ENCODE results near the gene MYL10. TPM values are rescaled to one million over a fixed set of nuclear protein-coding genes. Genes with fewer than 3 reads are reported as not detected.

The MYL10 gene
- total RNA-seq, 1 donor from 2014 or later, result not detected

DNA sequence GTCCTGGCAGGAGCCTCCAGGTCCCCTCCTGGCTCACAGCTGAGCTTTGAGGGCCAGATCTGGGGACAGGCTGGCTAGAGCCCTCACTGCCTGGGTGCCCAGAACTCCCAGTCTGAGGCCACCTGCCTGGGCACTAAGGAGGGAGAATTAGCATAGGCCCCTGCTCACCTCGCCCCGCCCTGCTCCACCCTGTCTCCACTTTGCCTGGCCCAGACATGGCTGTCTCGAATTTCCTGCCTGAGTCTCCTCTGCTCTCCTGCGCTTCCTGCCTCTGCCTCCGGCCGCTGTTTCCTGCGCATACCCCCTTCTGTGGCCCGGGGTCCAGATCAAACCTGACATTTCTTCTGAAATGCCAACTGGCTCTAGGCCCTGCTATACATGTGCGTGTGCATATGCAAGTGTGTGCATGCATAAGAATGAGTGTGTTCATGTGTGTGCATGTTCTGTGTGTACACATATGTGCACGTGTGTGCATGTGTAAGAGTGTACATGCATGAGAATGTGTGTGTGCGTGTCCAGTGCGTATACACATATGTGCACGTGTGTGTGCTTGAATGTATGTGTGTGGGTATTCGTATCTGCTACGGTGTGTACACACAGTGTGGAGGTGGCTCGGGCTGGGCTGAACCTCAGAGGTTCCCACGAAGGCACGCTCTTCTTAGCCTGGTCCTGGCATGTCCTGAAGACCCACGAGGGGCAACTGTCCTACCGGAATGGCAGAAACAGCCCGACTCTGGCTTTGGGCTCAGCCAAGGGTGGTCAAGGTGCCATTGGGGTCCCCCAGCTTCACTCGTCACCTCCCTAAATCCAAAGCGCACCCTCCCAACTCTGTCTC, 64.9 kb downstream of the MYL10 start:
- DNase-seq, result no peak

Other genes with a start within 250 kb of the MYL10 start
- 39.5 and 42.5 TPM in 2 replicates for gene CUX1, start 188.3 kb upstream of the MYL10 start, total RNA-seq